HepG2 (cell line): ENCODE data around the gene NME7. TPM values are rescaled to one million over a fixed set of nuclear protein-coding genes. Genes with fewer than 3 reads are reported as not detected.

Experiments
- ARID3A ChIP-seq: IDR thresholded peaks from 2 replicates; pipeline ENCODE4 v1.6.1; 2012; ENCODE audit warnings: low read depth, low read length, improper control_type of control experiment
- ARID5B ChIP-seq: IDR thresholded peaks from 2 replicates; pipeline ENCODE4 v1.4.0; 2020; ENCODE audit warnings: mild to moderate bottlenecking, missing genetic modification reagents
- CEBPG ChIP-seq: IDR thresholded peaks from 2 replicates; pipeline ENCODE4 v1.6.1; 2016
- FOXK1 ChIP-seq: sonication (generic); formaldehyde crosslinking; IDR thresholded peaks from 2 replicates; pipeline ENCODE4 v1.4.0; 2020; ENCODE audit warnings: low read depth, missing genetic modification reagents, borderline replicate concordance
- GATAD2A ChIP-seq: IDR thresholded peaks from 2 replicates; pipeline ENCODE4 v1.6.1; 2016
- MED1 ChIP-seq: sonication (generic); formaldehyde crosslinking; IDR thresholded peaks from 2 replicates; pipeline ENCODE4 v1.4.0; 2020; ENCODE audit warnings: missing genetic modification reagents
- MIER3 ChIP-seq: IDR thresholded peaks from 2 replicates; pipeline ENCODE4 v1.6.1; 2016; ENCODE audit warnings: missing compliant biosample characterization, borderline replicate concordance
- NCOA2 ChIP-seq: sonication (generic); formaldehyde crosslinking; IDR thresholded peaks from 2 replicates; pipeline ENCODE4 v1.8.0; 2022; ENCODE audit warnings: inconsistent platforms
- SMAD3 ChIP-seq: sonication (generic); formaldehyde crosslinking; IDR thresholded peaks from 2 replicates; pipeline ENCODE4 v1.4.0; 2020; ENCODE audit warnings: missing genetic modification reagents
- SMAD9 ChIP-seq: sonication (generic); formaldehyde crosslinking; IDR thresholded peaks from 2 replicates; pipeline ENCODE4 v1.5.1; 2020; ENCODE audit warnings: mild to moderate bottlenecking, missing genetic modification reagents
- SOX13 ChIP-seq, 3 experiments: fragments of 450-650 bp in 1 of 3; sonication (generic) in 1 of 3; formaldehyde crosslinking in 1 of 3; IDR thresholded peaks in 2 of 3; conservative IDR thresholded peaks in 1 of 3; 2 replicates each; pipeline versions ENCODE4 v1.5.0 to v1.6.1; 2016 to 2020; ENCODE audit warnings: antibody characterized with exemption in 1 of 3, mild to moderate bottlenecking in 1 of 3, missing compliant biosample characterization in 1 of 3, missing genetic modification reagents in 1 of 3, moderate library complexity in 1 of 3
- ZNF12 ChIP-seq: sonication (generic); formaldehyde crosslinking; IDR thresholded peaks from 2 replicates; pipeline ENCODE4 v1.5.0; 2020; ENCODE audit warnings: missing genetic modification reagents
- ZNF549 ChIP-seq: sonication (generic); formaldehyde crosslinking; IDR thresholded peaks from 2 replicates; pipeline ENCODE4 v1.5.0; 2020; ENCODE audit warnings: missing genetic modification reagents
- ZNF644 ChIP-seq: IDR thresholded peaks from 2 replicates; pipeline ENCODE4 v1.6.1; 2016; ENCODE audit warnings: low read depth
- polyA plus RNA-seq, 8 experiments: library from polyadenylated mRNA; depleted of rRNA in 3 of 8; stranded (reverse) in 7 of 8; unstranded in 1 of 8; fragments of >200 nt; fragmentation: Illumina TruSeq in 4 of 8; extraction: Trizol in 4 of 8; gene quantifications; 2 replicates each; pipeline versions ENCODE4 v1.2.1 to v1.2.3, GENCODE V29; 2011 to 2016; ENCODE audit warnings: low read depth in 4 of 8, missing spikeins in 1 of 8, mixed read lengths in 1 of 8; ENCODE audit not compliant: insufficient read depth in 1 of 8
- total RNA-seq, 5 experiments: library from RNA; depleted of rRNA; stranded (reverse); fragments of >200 nt; fragmentation: Illumina TruSeq; extraction: Trizol; gene quantifications; 2 replicates each; pipeline ENCODE4 v1.2.3, GENCODE V29; 2016; ENCODE audit warnings: low read depth in 1 of 5
- TF ChIP-seq, protein P1 (sequence below): sonication (generic); formaldehyde crosslinking; IDR thresholded peaks from 2 replicates; pipeline ENCODE4 v1.5.1; 2020; ENCODE audit warnings: mild to moderate bottlenecking, missing genetic modification reagents, moderate library complexity
- TF ChIP-seq, protein P2 (sequence below): sonication (generic); formaldehyde crosslinking; IDR thresholded peaks from 2 replicates; pipeline ENCODE4 v1.5.0; 2020; ENCODE audit warnings: missing genetic modification reagents
- TF ChIP-seq, protein P3 (sequence below): IDR thresholded peaks from 2 replicates; pipeline ENCODE4 v1.6.1; 2016; ENCODE audit warnings: mild to moderate bottlenecking

The NME7 gene
- total and polyA plus RNA-seq, 2 of the 13 experiments (the other 11 are each of a cell fraction or from before 2014, with no cell fraction given), result 9.4 to 22.5 TPM

GRCh38 chr1:169250795-169251194 lies 116.8 kb downstream of the NME7 start (continued):
- peak; percentile 80 for TF ChIP-seq ARID3A
- TF ChIP-seq MIER3, result peak; percentile 31; the same call in 1 of the 2 replicates
- no peak for TF ChIP-seq SMAD9 (CRISPR knock-in tag)
- no peak for TF ChIP-seq SOX13 (IDR thresholded peaks at IDR 0.05)
- TF ChIP-seq SOX13 (CRISPR knock-in tag; conservative IDR thresholded peaks at IDR 0.05 in 1 of 2, IDR thresholded peaks at IDR 0.05 in 1 of 2), result peak in 1 of 2 experiments; percentile 90; a peak in 2 of 4 replicates
- TF ChIP-seq ZNF549 (CRISPR knock-in tag), result no peak
- 0 out of 2 replicates have a peak, but pooled peaks have one; percentile 13 for TF ChIP-seq CEBPG
- 0 out of 2 replicates have a peak, but pooled peaks have one; percentile 42 for TF ChIP-seq ZNF644 (CRISPR knock-in tag)
- TF ChIP-seq ZNF12 (CRISPR knock-in tag), result peak; percentile 88
- no peak for TF ChIP-seq SMAD3
- TF ChIP-seq MED1 (CRISPR knock-in tag), result peak; percentile 24; the same call in 1 of the 2 replicates
- 0 out of 2 replicates have a peak, but pooled peaks have one; percentile 15 for TF ChIP-seq NCOA2 (CRISPR knock-in tag)
- peak; percentile 53; the same call in 1 of the 2 replicates for TF ChIP-seq GATAD2A (CRISPR knock-in tag)
- TF ChIP-seq ARID5B (CRISPR knock-in tag), result peak; percentile 68
- TF ChIP-seq, protein P1, sequence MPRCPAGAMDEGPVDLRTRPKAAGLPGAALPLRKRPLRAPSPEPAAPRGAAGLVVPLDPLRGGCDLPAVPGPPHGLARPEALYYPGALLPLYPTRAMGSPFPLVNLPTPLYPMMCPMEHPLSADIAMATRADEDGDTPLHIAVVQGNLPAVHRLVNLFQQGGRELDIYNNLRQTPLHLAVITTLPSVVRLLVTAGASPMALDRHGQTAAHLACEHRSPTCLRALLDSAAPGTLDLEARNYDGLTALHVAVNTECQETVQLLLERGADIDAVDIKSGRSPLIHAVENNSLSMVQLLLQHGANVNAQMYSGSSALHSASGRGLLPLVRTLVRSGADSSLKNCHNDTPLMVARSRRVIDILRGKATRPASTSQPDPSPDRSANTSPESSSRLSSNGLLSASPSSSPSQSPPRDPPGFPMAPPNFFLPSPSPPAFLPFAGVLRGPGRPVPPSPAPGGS (CRISPR knock-in tag), result no peak
- TF ChIP-seq, protein P2, sequence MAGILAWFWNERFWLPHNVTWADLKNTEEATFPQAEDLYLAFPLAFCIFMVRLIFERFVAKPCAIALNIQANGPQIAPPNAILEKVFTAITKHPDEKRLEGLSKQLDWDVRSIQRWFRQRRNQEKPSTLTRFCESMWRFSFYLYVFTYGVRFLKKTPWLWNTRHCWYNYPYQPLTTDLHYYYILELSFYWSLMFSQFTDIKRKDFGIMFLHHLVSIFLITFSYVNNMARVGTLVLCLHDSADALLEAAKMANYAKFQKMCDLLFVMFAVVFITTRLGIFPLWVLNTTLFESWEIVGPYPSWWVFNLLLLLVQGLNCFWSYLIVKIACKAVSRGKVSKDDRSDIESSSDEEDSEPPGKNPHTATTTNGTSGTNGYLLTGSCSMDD, result no peak
- peak; percentile 23; the same call in 1 of the 2 replicates for TF ChIP-seq FOXK1 (CRISPR knock-in tag)
- TF ChIP-seq, protein P3, sequence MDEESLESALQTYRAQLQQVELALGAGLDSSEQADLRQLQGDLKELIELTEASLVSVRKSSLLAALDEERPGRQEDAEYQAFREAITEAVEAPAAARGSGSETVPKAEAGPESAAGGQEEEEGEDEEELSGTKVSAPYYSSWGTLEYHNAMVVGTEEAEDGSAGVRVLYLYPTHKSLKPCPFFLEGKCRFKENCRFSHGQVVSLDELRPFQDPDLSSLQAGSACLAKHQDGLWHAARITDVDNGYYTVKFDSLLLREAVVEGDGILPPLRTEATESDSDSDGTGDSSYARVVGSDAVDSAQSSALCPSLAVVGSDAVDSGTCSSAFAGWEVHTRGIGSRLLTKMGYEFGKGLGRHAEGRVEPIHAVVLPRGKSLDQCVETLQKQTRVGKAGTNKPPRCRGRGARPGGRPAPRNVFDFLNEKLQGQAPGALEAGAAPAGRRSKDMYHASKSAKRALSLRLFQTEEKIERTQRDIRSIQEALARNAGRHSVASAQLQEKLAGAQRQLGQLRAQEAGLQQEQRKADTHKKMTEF, result 0 out of 2 replicates have a peak, but pooled peaks have one; percentile 42
